ENCODE data around the gene RIMS4.

RIMS4 gene

GRCh38 chr20:44743916-44744655 is 66.3 kb downstream of the RIMS4 start:
- Histone ChIP-seq H3K4me1 (ENCODE audit: control insufficient read depth in 1 of 2, insufficient read depth in 1 of 2, low read depth in 1 of 2, low read length in 1 of 2) (peaks cover 3 to 12% of the 10 kb centered on the region in 2 experiments), H3K4me3 (ENCODE audit: low read depth in 1 of 2, low read length in 1 of 2) (no peak overlapping the region), H3K27ac (no peak overlapping the region), H3K9me3 (no peaks in the 10 kb centered on the region), H3K27me3 (peaks cover 79% of the 10 kb centered on the region), H3K36me3 (no peaks in the 10 kb centered on the region)
- TF ChIP-seq CTCF (IDR thresholded peaks at IDR 0.05): no peak

- TF ChIP-seq CTCF (IDR thresholded peaks at IDR 0.05): no peak
- Histone ChIP-seq H3K27ac (no peak overlapping the region), H3K27me3 (peaks cover 70% of the 10 kb centered on the region), H3K4me3 (ENCODE audit: low read depth in 1 of 2, low read length in 1 of 2) (no peak overlapping the region), H3K36me3 (no peaks in the 10 kb centered on the region), H3K9me3 (no peaks in the 10 kb centered on the region), H3K4me1 (ENCODE audit: control insufficient read depth in 1 of 2, insufficient read depth in 1 of 2, low read depth in 1 of 2, low read length in 1 of 2) (peaks cover 3 to 12% of the 10 kb centered on the region in 2 experiments)
Measured at GRCh38 chr20:44743080-44743701, 67.2 kb downstream of the RIMS4 start.

- Histone ChIP-seq H3K36me3 (no peaks in the 10 kb centered on the region), H3K27me3 (peaks cover 64% of the 10 kb centered on the region), H3K4me3 (ENCODE audit: low read depth in 1 of 2, low read length in 1 of 2) (no peak overlapping the region), H3K9me3 (no peaks in the 10 kb centered on the region), H3K27ac (no peak overlapping the region), H3K4me1 (ENCODE audit: control insufficient read depth in 1 of 2, insufficient read depth in 1 of 2, low read depth in 1 of 2, low read length in 1 of 2) (peaks cover 3 to 12% of the 10 kb centered on the region in 2 experiments)
- no peak for TF ChIP-seq CTCF (IDR thresholded peaks at IDR 0.05)
Measured at GRCh38 chr20:44742304-44743079, 67.9 kb downstream of the RIMS4 start.

- Histone ChIP-seq H3K27ac (no peak overlapping the region), H3K9me3 (no peaks in the 10 kb centered on the region)
- no peak for TF ChIP-seq CTCF (IDR thresholded peaks at IDR 0.05)
Measured at GRCh38 chr20:44739942-44740341, 70.4 kb downstream of the RIMS4 start.

GRCh38 chr20:44738813-44739477 is 71.4 kb downstream of the RIMS4 start:
- no peak overlapping the region for H3K27ac ChIP-seq

More at GRCh38 chr20:44739942-44740341, 70.4 kb downstream of the RIMS4 start:
- no peaks in the 10 kb centered on the region for H3K36me3 ChIP-seq
- H3K4me3 ChIP-seq (ENCODE audit: low read depth in 1 of 2, low read length in 1 of 2): no peak overlapping the region
- H3K27me3 ChIP-seq: peaks cover 38% of the 10 kb centered on the region
- peaks cover 0 to 4% of the 10 kb centered on the region in 2 experiments for H3K4me1 ChIP-seq (ENCODE audit: control insufficient read depth in 1 of 2, insufficient read depth in 1 of 2, low read depth in 1 of 2, low read length in 1 of 2)

More at GRCh38 chr20:44738813-44739477, 71.4 kb downstream of the RIMS4 start:
- Histone ChIP-seq H3K36me3 (no peaks in the 10 kb centered on the region), H3K4me1 (ENCODE audit: control insufficient read depth in 1 of 2, insufficient read depth in 1 of 2, low read depth in 1 of 2, low read length in 1 of 2) (peaks cover 0 to 4% of the 10 kb centered on the region in 2 experiments), H3K27me3 (peaks cover 28% of the 10 kb centered on the region), H3K9me3 (no peaks in the 10 kb centered on the region), H3K4me3 (ENCODE audit: low read depth in 1 of 2, low read length in 1 of 2) (no peak overlapping the region)
- TF ChIP-seq CTCF (IDR thresholded peaks at IDR 0.05): no peak
